Measurements from ENCODE around the gene FALEC. TPM values are rescaled to one million over a fixed set of nuclear protein-coding genes. Genes with fewer than 3 reads are reported as not detected.

FALEC gene
- total RNA-seq, 1 donor from 2014 or later = not detected

DNA sequence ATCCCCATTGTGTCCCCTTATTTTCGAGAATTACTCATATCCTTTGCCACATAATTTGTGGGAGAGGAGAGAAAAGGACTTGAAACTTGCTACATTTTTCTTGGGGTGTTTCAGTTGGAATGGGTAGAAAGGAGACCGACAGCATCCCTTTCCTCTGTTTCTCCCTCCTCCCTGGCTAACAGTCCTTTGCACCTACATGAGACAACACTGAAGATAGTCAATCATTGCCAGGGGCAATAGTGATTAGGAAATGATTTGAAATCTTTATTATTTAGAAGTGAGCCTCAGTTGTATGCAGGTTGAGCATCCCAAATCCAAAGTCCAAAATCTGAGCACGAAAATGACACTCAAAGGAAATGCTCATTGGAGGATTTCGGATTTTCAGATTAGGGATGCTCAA, 36.2 kb upstream of the FALEC start:
- Histone ChIP-seq H3K27me3 (no peaks in the 10 kb centered on the region), H3K4me3 (no peak overlapping the region), H3K4me1 (no peaks in the 10 kb centered on the region), H3K9me3 (no peaks in the 10 kb centered on the region), H3K36me3 (no peaks in the 10 kb centered on the region), H3K27ac (no peak overlapping the region)
- intact Hi-C loops (cut with DNase I) = no loop called here
- DNase-seq (ENCODE audit: extremely low spot score in 2 of 2) = no peak
- TF ChIP-seq, protein P1, sequence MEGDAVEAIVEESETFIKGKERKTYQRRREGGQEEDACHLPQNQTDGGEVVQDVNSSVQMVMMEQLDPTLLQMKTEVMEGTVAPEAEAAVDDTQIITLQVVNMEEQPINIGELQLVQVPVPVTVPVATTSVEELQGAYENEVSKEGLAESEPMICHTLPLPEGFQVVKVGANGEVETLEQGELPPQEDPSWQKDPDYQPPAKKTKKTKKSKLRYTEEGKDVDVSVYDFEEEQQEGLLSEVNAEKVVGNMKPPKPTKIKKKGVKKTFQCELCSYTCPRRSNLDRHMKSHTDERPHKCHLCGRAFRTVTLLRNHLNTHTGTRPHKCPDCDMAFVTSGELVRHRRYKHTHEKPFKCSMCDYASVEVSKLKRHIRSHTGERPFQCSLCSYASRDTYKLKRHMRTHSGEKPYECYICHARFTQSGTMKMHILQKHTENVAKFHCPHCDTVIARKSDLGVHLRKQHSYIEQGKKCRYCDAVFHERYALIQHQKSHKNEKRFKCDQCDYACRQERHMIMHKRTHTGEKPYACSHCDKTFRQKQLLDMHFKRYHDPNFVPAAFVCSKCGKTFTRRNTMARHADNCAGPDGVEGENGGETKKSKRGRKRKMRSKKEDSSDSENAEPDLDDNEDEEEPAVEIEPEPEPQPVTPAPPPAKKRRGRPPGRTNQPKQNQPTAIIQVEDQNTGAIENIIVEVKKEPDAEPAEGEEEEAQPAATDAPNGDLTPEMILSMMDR (IDR thresholded peaks at IDR 0.05) = no peak
- TF ChIP-seq POLR2AphosphoS5 (IDR thresholded peaks at IDR 0.05; ENCODE audit: insufficient read depth in 1 of 2, low read depth in 1 of 2) (no peak), POLR2A (IDR thresholded peaks at IDR 0.05) (no peak)

DNA sequence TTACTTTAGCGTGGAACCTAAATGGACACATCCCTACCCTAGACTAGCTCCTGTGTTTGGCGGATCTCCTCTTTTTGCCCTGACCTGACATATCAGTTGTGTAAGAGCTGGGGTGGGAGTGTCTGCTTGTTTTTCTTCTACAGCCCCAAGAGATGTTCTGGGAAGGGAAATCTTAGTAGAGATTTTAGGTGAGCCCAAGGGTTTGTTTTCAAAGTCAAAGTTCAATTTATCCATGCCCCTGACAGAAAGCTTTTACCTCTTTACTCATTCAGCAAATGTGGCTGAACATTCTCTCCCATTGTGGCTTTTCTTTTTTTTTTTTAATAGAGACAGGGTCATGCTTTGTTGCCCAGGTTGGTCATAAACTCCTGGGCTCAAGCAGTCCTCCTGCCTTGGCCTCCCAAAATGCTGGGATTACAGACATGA, 35.6 kb upstream of the FALEC start:
- Histone ChIP-seq H3K4me3 (no peak overlapping the region), H3K9me3 (no peaks in the 10 kb centered on the region), H3K36me3 (no peaks in the 10 kb centered on the region), H3K4me1 (no peaks in the 10 kb centered on the region), H3K27me3 (no peaks in the 10 kb centered on the region), H3K27ac (no peak overlapping the region)
- no peak for DNase-seq (ENCODE audit: extremely low spot score in 2 of 2)
- TF ChIP-seq POLR2AphosphoS5 (IDR thresholded peaks at IDR 0.05; ENCODE audit: insufficient read depth in 1 of 2, low read depth in 1 of 2) = no peak
- no peak for TF ChIP-seq POLR2A (IDR thresholded peaks at IDR 0.05)
- TF ChIP-seq, protein P1 (IDR thresholded peaks at IDR 0.05) = no peak
- intact Hi-C loops (cut with DNase I) = no loop called here

GRCh38 chr1:150484431-150484830, 31.1 kb upstream of the FALEC start:
- intact Hi-C loops (cut with DNase I) = no loop called here
- Histone ChIP-seq H3K9me3 (no peaks in the 10 kb centered on the region), H3K4me3 (no peak overlapping the region), H3K4me1 (peaks cover 10% of the 10 kb centered on the region), H3K27me3 (no peaks in the 10 kb centered on the region), H3K36me3 (no peaks in the 10 kb centered on the region), H3K27ac (no peak overlapping the region)
- DNase-seq (ENCODE audit: extremely low spot score in 2 of 2) = no peak
- TF ChIP-seq POLR2AphosphoS5 (IDR thresholded peaks at IDR 0.05; ENCODE audit: insufficient read depth in 1 of 2, low read depth in 1 of 2) = no peak
- no peak for TF ChIP-seq POLR2A (IDR thresholded peaks at IDR 0.05)
- TF ChIP-seq, protein P1 (IDR thresholded peaks at IDR 0.05) = no peak

GRCh38 chr1:150484861-150485260, 30.7 kb upstream of the FALEC start:
- no peak for TF ChIP-seq POLR2AphosphoS5 (IDR thresholded peaks at IDR 0.05; ENCODE audit: insufficient read depth in 1 of 2, low read depth in 1 of 2)
- Histone ChIP-seq H3K4me1 (peaks cover 10% of the 10 kb centered on the region), H3K27ac (no peak overlapping the region), H3K27me3 (no peaks in the 10 kb centered on the region), H3K9me3 (no peaks in the 10 kb centered on the region), H3K4me3 (no peak overlapping the region), H3K36me3 (no peaks in the 10 kb centered on the region)
- intact Hi-C loops (cut with DNase I) = no loop called here
- DNase-seq (ENCODE audit: extremely low spot score in 2 of 2) = no peak

GRCh38 chr1:150486966-150487762, 28.4 kb upstream of the FALEC start, which contains the start of gene TARS2:
Gene TARS2 (plus strand): TSS chr1:150487419. CDS start chr1:150487451, 32 bp downstream.
- no peaks in the 10 kb centered on the region for H3K27me3 ChIP-seq
- intact Hi-C loops (cut with DNase I) = no loop called here
- H3K4me3 ChIP-seq = peak within 1 kb of the TSS; percentile 77 to 81
- peaks cover 0 to 10% of the 10 kb centered on the region in 2 donors for H3K36me3 ChIP-seq
- H3K27ac ChIP-seq = peak within 1 kb of the TSS; percentile 76
- peaks cover 10% of the 10 kb centered on the region for H3K4me1 ChIP-seq
- TF ChIP-seq POLR2AphosphoS5 (IDR thresholded peaks at IDR 0.05; ENCODE audit: insufficient read depth in 1 of 2, low read depth in 1 of 2) (peak; percentile 76 to 89), POLR2A (IDR thresholded peaks at IDR 0.05) (peak in 1 of 2 donors; percentile 43)
- TF ChIP-seq, protein P1 (IDR thresholded peaks at IDR 0.05) = peak in 2 of 3 experiments; percentile 31 to 37
- DNase-seq (ENCODE audit: extremely low spot score in 2 of 2) = peak in 1 of 2 donors; percentile 98
- no peaks in the 10 kb centered on the region for H3K9me3 ChIP-seq

Data from vagina (tissue), 2 donors.